22Rv1 (cell line): ENCODE results near the gene SCART1.

Experiments
- CTCF ChIP-seq: fragments of 450-650 bp; IDR thresholded peaks from 2 replicates; pipeline ENCODE4 v1.5.1; 2017; ENCODE audit warnings: mild to moderate bottlenecking
- ZFX ChIP-seq: fragments of 450-650 bp; IDR thresholded peaks from 2 replicates; pipeline ENCODE4 v1.6.1; 2017; ENCODE audit warnings: antibody characterized with exemption, borderline replicate concordance

GRCh38 chr10:133481657-133482056 lies 27.9 kb downstream of the SCART1 start:
- TF ChIP-seq CTCF (no peak), ZFX (no peak)
